Astrocyte of the spinal cord (primary cell): ENCODE results near the gene ANKRD31.
"Not testable (repeated sequence)": the region's sequence is repeated elsewhere in the genome, so short reads cannot be mapped to it uniquely, and the experiment has no call there.

ENCODE experiments used
- DNase-seq: peaks from one replicate; pipeline ENCODE4 v3.0.0; 2011; ENCODE audit warnings: low read depth, low spot score
- H3K4me3 ChIP-seq: 2 replicates; pipeline ENCODE4 v1.5.1; 2011; ENCODE audit warnings: low read depth, mild to moderate bottlenecking, low read length, moderate library complexity
- in situ Hi-C: cut with HindIII; loops from 2 replicates; pipeline ENCODE4 v1.10.0; 2017; ENCODE audit warnings: low sequenced_read_pairs
- TF ChIP-seq, protein P1 (sequence below): IDR thresholded peaks from 2 replicates; pipeline ENCODE4 v1.5.1; 2012; ENCODE audit warnings: low read depth, mild to moderate bottlenecking, low read length, inconsistent platforms

ANKRD31 gene

DNA sequence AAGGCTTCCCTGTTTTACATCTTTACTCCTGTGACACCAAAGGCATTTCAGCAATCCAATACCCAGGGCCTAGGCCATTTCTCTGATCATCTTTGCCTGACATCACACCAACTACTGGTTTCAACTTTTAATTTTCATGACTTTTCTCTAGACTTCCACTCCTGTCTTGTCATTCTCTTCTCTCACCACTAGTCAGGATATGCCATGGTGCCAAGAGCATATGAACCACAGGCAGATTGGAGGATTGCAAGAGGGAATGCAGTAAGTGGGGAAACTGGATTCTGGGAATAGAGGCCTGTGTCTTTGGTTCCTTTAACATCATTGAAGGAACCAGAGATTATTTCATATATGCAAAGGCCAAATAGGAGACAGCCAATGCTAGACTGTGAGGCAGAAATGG, 69.3 kb downstream of the ANKRD31 start:
- DNase-seq = no peak
- in situ Hi-C loops = no loop called here
- TF ChIP-seq, protein P1, sequence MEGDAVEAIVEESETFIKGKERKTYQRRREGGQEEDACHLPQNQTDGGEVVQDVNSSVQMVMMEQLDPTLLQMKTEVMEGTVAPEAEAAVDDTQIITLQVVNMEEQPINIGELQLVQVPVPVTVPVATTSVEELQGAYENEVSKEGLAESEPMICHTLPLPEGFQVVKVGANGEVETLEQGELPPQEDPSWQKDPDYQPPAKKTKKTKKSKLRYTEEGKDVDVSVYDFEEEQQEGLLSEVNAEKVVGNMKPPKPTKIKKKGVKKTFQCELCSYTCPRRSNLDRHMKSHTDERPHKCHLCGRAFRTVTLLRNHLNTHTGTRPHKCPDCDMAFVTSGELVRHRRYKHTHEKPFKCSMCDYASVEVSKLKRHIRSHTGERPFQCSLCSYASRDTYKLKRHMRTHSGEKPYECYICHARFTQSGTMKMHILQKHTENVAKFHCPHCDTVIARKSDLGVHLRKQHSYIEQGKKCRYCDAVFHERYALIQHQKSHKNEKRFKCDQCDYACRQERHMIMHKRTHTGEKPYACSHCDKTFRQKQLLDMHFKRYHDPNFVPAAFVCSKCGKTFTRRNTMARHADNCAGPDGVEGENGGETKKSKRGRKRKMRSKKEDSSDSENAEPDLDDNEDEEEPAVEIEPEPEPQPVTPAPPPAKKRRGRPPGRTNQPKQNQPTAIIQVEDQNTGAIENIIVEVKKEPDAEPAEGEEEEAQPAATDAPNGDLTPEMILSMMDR = peak; percentile 18
- H3K4me3 ChIP-seq = no peak overlapping the region

DNA sequence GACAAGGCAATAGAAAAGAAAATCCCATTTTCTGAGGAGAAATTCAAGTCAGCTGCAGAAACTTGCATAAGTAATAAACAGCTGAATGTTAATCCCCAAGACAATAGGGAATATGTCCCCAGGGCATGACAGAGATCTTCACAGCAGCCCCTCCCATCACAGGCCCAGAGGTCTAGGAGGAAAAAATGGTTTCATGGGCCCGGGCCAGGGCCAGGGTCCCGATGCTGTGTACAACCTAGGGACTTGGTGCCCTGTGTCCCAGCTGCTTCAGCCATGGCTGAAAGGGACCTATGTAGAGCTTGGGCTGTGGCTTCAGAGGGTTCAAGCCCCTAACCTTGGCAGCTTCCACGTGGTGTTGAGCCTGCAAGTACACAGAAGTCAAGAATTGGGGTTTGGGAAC, 75.2 kb downstream of the ANKRD31 start:
- H3K4me3 ChIP-seq, in situ Hi-C loops, DNase-seq: not testable (repeated sequence)

DNA sequence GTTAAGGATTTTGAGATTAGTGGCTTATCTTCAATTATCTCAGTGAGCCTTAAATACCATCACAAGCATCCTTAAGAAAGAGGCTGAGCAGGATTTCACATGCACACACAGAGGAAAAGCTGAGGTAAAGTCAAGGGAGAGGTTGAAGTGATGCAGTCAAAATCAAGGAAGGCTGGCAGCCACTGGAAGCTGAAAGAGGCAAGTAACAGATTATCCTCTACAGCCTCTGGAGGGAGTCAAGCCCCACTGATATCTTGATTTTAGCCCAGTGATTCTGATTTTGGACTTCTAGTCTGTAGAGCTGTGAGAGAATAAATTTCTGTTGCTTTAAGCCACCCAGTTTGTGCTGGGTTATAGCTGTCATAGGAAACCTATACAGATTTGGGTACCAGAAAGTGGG, 80.1 kb downstream of the ANKRD31 start:
- TF ChIP-seq, protein P1 = no peak

DNA sequence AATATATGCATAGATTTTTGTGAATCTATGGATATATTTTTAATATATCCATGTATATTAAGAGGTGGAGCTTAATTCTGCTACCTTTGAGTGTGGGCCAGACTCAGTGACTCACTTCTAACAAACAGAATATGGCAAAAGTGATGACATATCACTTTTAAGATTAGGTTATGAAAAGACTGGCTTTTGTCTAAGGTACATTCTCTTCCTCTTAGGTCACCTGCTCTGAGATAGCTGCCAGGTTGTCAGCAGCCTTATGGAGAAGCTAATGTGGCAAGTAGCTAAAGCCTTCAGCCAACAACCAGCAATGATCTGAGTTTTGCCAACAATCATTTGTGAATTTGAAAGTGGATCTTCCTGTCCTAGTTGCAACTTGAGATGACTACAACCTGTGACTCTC, 83.8 kb downstream of the ANKRD31 start:
- TF ChIP-seq, protein P1 = no peak
- no peak for DNase-seq
- in situ Hi-C loops = no loop called here
- H3K4me3 ChIP-seq = no peak overlapping the region

More for the DNA sequence above, 80.1 kb downstream of the ANKRD31 start:
- H3K4me3 ChIP-seq = no peak overlapping the region
- in situ Hi-C loops = no loop called here
- no peak for DNase-seq

DNA sequence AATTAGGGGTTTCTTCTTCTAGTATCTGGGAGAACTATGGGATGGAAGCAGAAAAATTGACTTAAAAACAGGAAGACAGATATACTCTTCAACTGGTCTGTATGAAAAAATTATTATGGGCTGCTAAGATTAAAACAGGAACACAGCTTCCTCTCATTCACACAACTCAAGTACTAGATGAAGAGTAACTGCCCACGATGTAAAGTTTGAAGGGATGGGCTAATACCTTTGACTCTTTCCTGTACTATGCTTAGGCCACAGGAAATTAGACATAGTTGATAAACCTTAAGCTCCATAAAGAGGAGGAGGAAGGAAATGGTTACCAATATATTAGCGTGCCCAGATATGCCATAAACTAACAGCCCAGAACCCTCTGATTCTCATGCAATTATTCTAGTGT, 88.6 kb downstream of the ANKRD31 start:
- in situ Hi-C loops = no loop called here
- DNase-seq = no peak
- H3K4me3 ChIP-seq = no peak overlapping the region
- TF ChIP-seq, protein P1 = no peak

DNA sequence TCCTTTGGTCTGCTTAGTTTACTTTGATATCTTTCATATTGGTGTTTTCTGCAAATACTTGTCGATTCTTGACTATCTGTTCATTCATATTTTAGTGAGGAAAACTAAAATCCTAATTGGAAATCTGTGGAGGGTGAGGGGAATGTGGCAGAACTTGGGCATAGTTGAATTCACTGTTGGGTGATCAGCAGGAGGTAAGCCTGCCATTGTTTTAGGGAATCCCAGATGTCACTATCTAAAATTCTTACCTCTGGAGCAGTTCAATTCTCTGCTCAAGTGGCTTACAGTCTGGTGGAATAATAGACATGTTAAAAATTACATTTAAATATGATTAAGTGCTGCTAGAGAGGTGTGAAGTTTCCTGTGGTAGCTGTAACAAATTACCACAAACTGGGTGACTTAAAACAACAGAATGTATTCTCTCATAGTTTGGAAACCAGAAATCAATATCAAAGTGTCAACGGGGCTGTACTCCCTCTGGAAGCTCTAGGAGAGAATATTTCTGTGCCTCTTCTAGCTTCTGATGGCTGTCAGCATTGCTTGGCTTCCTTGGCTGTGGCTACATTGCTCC, 94.0 kb downstream of the ANKRD31 start:
- no peak for DNase-seq
- no peak overlapping the region for H3K4me3 ChIP-seq
- in situ Hi-C loops = no loop called here
- TF ChIP-seq, protein P1 = no peak

DNA sequence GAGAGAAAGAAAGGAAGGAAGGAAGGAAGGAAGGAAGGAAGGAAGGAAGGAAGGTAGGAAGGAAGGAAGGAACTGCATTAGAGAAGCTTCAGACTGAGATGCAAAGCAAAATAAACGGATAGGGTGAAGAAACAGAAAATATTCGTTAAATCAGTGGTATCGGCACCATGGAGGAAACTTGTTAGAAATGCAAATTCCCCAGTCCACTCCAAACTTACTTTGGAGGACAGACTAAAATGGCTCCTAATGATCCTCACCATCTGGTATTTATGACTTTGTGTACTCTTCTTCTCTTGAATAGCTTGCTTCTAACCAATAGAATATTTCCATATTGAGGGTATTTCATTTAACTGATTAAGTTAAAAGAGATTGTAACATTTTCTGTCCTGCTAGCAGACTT, 96.4 kb downstream of the ANKRD31 start:
- in situ Hi-C loops = no loop called here
- H3K4me3 ChIP-seq = no peak overlapping the region
- no peak for DNase-seq
- TF ChIP-seq, protein P1 = no peak
